Smooth muscle cell (in vitro differentiated cells): ENCODE measurements around the gene TRIM34. TPM values are rescaled to one million over a fixed set of nuclear protein-coding genes. Genes with fewer than 3 reads are reported as not detected.
"Not testable (repeated sequence)": the region's sequence is repeated elsewhere in the genome, so short reads cannot be mapped to it uniquely, and the experiment has no call there.

ENCODE experiments used
- DNase-seq: peaks from one replicate; lab custom pipeline; 2025; ENCODE audit not compliant: unreplicated experiment; lab: John Stamatoyannopoulos, UW
- H2AFZ ChIP-seq: fragments of 200-600 bp; sonication (generic); 2 replicates; pipeline ENCODE4 v1.6.0; 2016; ENCODE audit warnings: antibody characterized with exemption, low read depth, mild to moderate bottlenecking
- H3F3A ChIP-seq: fragments of 200-600 bp; sonication (generic); 2 replicates; pipeline ENCODE4 v1.6.0; 2017; ENCODE audit warnings: antibody characterized with exemption, low read depth
- H3K27ac ChIP-seq: fragments of 200-600 bp; sonication (generic); 2 replicates; pipeline ENCODE4 v1.5.1; 2016; ENCODE audit warnings: low read depth, mild to moderate bottlenecking
- H3K27me3 ChIP-seq: fragments of 200-600 bp; sonication (generic); 2 replicates; pipeline ENCODE4 v1.6.1; 2016; ENCODE audit warnings: low read depth, mild to moderate bottlenecking
- H3K36me3 ChIP-seq: fragments of 200-600 bp; sonication (generic); 2 replicates; pipeline ENCODE4 v1.5.1; 2016; ENCODE audit warnings: low read depth
- H3K4me1 ChIP-seq: fragments of 200-600 bp; sonication (generic); 2 replicates; pipeline ENCODE4 v1.5.1; 2016; ENCODE audit warnings: low read depth
- H3K4me2 ChIP-seq: fragments of 200-600 bp; sonication (generic); 2 replicates; pipeline ENCODE4 v1.6.0; 2016; ENCODE audit warnings: mild to moderate bottlenecking
- H3K4me3 ChIP-seq: fragments of 200-600 bp; sonication (generic); 2 replicates; pipeline ENCODE4 v1.5.1; 2016; ENCODE audit warnings: mild to moderate bottlenecking
- H3K79me2 ChIP-seq: fragments of 200-600 bp; sonication (generic); 2 replicates; pipeline ENCODE4 v1.6.0; 2016; ENCODE audit warnings: low read depth, mild to moderate bottlenecking
- H3K9ac ChIP-seq: fragments of 200-600 bp; sonication (generic); 2 replicates; pipeline ENCODE4 v1.6.0; 2016; ENCODE audit warnings: low read depth
- H3K9me3 ChIP-seq: fragments of 200-600 bp; sonication (generic); replicated peaks from 2 replicates; pipeline ENCODE4 v1.5.1; 2016; ENCODE audit warnings: low read depth
- H4K20me1 ChIP-seq: fragments of 200-600 bp; sonication (generic); 2 replicates; pipeline ENCODE4 v1.6.0; 2016; ENCODE audit warnings: low read depth
- CTCF ChIP-seq: fragments of 200-600 bp; sonication (generic); IDR thresholded peaks from 2 replicates; pipeline ENCODE4 v1.5.1; 2017; ENCODE audit warnings: borderline replicate concordance, mild to moderate bottlenecking, antibody characterized with exemption; ENCODE audit not compliant: insufficient read depth, poor library complexity, severe bottlenecking
- WGBS: methylation state at CpG from one replicate; pipeline ENCODE4 v1.1.7; 2016; ENCODE audit warnings: low lambda C conversion rate; 5-methylcytosine and 5-hydroxymethylcytosine counted together
- polyA plus RNA-seq: library from polyadenylated mRNA; unstranded; fragments of >200 nt; fragmentation: Nextera tagmentation; extraction: Ambion mirVana; gene quantifications from 2 replicates; pipeline ENCODE4 v1.2.1, GENCODE V29; 2016
- total RNA-seq: library from RNA; depleted of rRNA; stranded (reverse); fragments of >200 nt; gene quantifications from 2 replicates; pipeline ENCODE4 v1.2.3, GENCODE V29; 2014

TRIM34 gene
- total and polyA plus RNA-seq, 2 experiments from 2014 or later: 4.1 to 6.7 TPM

GRCh38 chr11:5639953-5640352 lies 15.2 kb downstream of the TRIM34 start:
- no peak for TF ChIP-seq CTCF
- Histone ChIP-seq H3K9ac (no peak overlapping the region), H2AFZ (no peak overlapping the region), H4K20me1 (no peaks in the 10 kb centered on the region), H3F3A (no peaks in the 10 kb centered on the region), H3K4me2 (no peak overlapping the region), H3K36me3 (no peaks in the 10 kb centered on the region), H3K79me2 (no peaks in the 10 kb centered on the region), H3K9me3 (no peaks in the 10 kb centered on the region), H3K4me1 (no peaks in the 10 kb centered on the region), H3K27ac (no peak overlapping the region), H3K4me3 (no peak overlapping the region), H3K27me3 (no peaks in the 10 kb centered on the region)
- 92% methylated on average over 1 of the region's 1 CpG for WGBS
- no peak for DNase-seq

- Histone ChIP-seq H3K79me2 (no peaks in the 10 kb centered on the region), H3K27ac (no peak overlapping the region), H2AFZ (no peak overlapping the region), H3K9ac (no peak overlapping the region), H3K27me3 (no peaks in the 10 kb centered on the region), H3K4me2 (no peak overlapping the region), H3K9me3 (no peaks in the 10 kb centered on the region), H3K36me3 (no peaks in the 10 kb centered on the region), H3K4me1 (no peaks in the 10 kb centered on the region), H3K4me3 (no peak overlapping the region), H3F3A (no peaks in the 10 kb centered on the region), H4K20me1 (no peaks in the 10 kb centered on the region)
- no peak for TF ChIP-seq CTCF
- no peak for DNase-seq
Observed at GRCh38 chr11:5643585-5643984, 18.8 kb downstream of the TRIM34 start.

GRCh38 chr11:5646139-5646538 lies 21.3 kb downstream of the TRIM34 start:
- Histone ChIP-seq H3K36me3 (no peaks in the 10 kb centered on the region), H3K27me3 (no peaks in the 10 kb centered on the region), H3K4me3 (no peak overlapping the region), H3K79me2 (no peaks in the 10 kb centered on the region), H3K9me3 (no peaks in the 10 kb centered on the region), H2AFZ (no peak overlapping the region), H3K4me2 (no peak overlapping the region), H3F3A (no peaks in the 10 kb centered on the region), H3K9ac (no peak overlapping the region), H3K4me1 (no peaks in the 10 kb centered on the region), H3K27ac (no peak overlapping the region), H4K20me1 (no peaks in the 10 kb centered on the region)
- no peak for DNase-seq
- TF ChIP-seq CTCF: no peak
- 94% methylated on average over 3 of the region's 3 CpGs for WGBS

GRCh38 chr11:5655474-5655873 lies 30.7 kb downstream of the TRIM34 start:
- Histone ChIP-seq H3K9ac (no peak overlapping the region), H2AFZ (no peak overlapping the region), H3K79me2 (no peaks in the 10 kb centered on the region), H3K4me3 (no peak overlapping the region), H3K4me2 (no peak overlapping the region), H3K27ac (no peak overlapping the region), H3K27me3 (no peaks in the 10 kb centered on the region), H3K9me3 (no peaks in the 10 kb centered on the region), H4K20me1 (no peaks in the 10 kb centered on the region), H3F3A (no peaks in the 10 kb centered on the region), H3K4me1 (no peaks in the 10 kb centered on the region), H3K36me3 (no peaks in the 10 kb centered on the region)
- no peak for DNase-seq
- TF ChIP-seq CTCF: no peak
- 96% methylated on average over 4 of the region's 4 CpGs for WGBS

- H3F3A ChIP-seq, H3K4me1 ChIP-seq, H3K9me3 ChIP-seq, H4K20me1 ChIP-seq, H3K4me3 ChIP-seq, H3K4me2 ChIP-seq, DNase-seq, H3K79me2 ChIP-seq, H3K27me3 ChIP-seq, H3K36me3 ChIP-seq, H3K27ac ChIP-seq, H2AFZ ChIP-seq, H3K9ac ChIP-seq: not testable (repeated sequence)
- 97% methylated on average over 2 of the region's 2 CpGs for WGBS
Observed at GRCh38 chr11:5656956-5657355, 32.2 kb downstream of the TRIM34 start.
